C4-2B (cell line): ENCODE data around the gene NEUROD1.

Experiments
- H3K27ac ChIP-seq: fragments of 450-650 bp; 2 replicates; pipeline ENCODE4 v1.5.1; 2017
- CTCF ChIP-seq: fragments of 450-650 bp; conservative IDR thresholded peaks from 2 replicates; pipeline ENCODE4 v1.5.1; 2017; ENCODE audit warnings: mild to moderate bottlenecking
- ZFX ChIP-seq: fragments of 450-650 bp; IDR thresholded peaks from 2 replicates; pipeline ENCODE4 v1.6.1; 2017

Gene NEUROD1

DNA sequence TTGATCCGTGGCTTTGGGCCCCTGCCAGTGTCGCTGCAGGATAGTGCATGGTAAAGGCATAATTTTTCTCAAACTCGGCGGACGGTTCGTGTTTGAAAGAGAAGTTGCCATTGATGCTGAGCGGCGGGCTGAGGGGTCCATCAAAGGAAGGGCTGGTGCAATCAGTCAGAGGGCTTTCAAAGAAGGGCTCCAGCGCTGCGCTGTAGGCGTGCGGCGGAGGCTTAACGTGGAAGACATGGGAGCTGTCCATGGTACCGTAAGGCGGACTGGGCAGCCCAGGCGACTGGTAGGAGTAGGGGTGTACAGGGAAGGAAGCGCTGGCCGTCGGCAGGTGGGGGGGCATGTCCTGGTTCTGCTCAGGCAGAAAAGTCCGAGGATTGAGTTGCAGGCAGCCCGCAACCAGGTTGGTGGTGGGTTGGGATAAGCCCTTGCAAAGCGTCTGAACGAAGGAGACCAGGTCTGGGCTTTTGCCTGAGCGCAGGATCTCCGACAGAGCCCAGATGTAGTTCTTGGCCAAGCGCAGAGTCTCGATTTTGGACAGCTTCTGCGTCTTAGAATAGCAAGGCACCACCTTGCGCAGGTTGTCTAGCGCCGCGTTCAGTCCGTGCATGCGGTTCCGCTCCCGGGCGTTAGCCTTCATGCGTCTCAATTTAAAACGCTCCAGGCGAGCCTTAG is 2.3 kb downstream of the NEUROD1 start:
- H3K27ac ChIP-seq = no peak overlapping the region

GRCh38 chr2:181675254-181675653 is 5.1 kb downstream of the NEUROD1 start:
- no peak overlapping the region for H3K27ac ChIP-seq
- TF ChIP-seq CTCF = no peak
- no peak for TF ChIP-seq ZFX

More for the DNA sequence above, 2.3 kb downstream of the NEUROD1 start:
- TF ChIP-seq ZFX (no peak), CTCF (no peak)

DNA sequence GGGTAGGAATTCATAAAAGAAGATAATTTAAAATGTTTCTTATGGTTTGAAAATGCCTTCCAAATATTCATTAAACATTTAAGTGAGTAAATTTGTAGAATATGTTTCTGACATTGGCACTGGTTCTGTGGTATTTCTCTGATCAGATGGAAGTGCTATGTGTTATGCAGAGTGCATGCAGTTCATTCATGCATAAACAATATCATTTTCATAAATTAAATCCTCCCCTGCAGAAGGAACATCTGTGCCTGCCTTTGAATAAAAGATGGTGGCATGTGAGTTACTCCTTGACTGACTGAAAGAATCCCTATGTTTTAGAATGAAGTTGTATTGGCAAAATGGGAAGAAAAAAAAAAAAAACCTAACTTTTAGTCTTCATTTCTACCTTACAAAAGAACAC is 5.9 kb downstream of the NEUROD1 start:
- H3K27ac ChIP-seq = no peak overlapping the region
- no peak for TF ChIP-seq CTCF
- no peak for TF ChIP-seq ZFX

GRCh38 chr2:181673173-181673572 is 7.1 kb downstream of the NEUROD1 start:
- no peak for TF ChIP-seq CTCF
- TF ChIP-seq ZFX = no peak
- no peak overlapping the region for H3K27ac ChIP-seq

DNA sequence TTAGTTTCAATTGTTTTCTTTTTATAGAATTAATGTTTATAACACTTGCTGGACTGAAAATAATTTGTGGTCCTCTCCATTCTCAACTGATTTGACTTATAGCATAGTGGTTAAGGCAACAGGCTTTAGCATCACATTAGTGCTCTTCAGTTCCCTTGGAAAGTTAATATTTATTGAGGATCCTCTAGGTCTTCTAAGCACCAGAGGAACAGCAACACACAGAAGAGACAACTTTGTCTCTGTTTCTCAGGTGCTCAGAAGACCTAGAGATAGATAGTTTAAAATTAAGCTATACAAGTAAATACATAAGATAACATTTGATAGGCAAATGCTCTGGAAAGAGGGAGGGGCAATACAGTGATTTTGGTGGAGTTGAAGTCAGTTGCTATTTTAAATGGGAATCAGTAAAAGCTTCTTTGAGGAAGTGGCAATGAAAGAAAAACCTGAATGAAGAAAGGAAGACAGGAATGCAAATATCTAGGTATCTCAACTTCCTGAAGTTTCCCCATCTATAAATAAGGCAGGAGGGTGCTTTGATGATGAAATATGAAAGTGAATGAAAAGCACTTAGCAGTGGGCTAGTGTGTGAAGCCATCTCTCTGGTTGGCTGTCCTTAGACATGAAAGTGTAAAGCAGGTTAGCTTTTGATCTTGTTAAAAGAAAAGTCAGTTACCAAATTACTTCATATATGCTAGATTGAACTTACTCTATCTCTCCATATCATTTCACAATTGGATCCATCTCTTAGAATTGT is 7.9 kb downstream of the NEUROD1 start:
- no peak overlapping the region for H3K27ac ChIP-seq
- TF ChIP-seq CTCF (no peak), ZFX (no peak)

DNA sequence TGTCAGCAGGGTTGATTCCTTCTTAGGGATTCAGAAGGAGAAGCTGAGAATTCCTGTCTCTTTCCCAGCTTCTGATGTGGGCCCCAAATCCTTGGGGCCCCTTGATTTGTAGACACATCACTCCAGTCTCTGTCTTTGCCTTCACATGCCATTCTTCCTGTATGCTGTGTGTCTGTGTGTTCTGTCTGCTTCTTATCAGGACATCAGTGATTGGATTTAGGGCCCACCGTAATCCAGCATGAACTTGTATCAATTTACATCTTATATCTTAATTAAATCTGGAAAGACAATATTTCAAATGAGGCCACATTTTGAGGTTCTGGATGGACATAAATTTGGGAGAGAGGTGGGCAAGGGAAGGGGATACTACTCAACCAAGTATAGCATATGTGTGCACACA is 9.7 kb downstream of the NEUROD1 start:
- TF ChIP-seq CTCF = no peak
- TF ChIP-seq ZFX = no peak
- no peak overlapping the region for H3K27ac ChIP-seq

- TF ChIP-seq CTCF (no peak), ZFX (no peak)
- H3K27ac ChIP-seq = no peak overlapping the region
Observed at GRCh38 chr2:181667234-181667633, 13.1 kb downstream of the NEUROD1 start.
